ENCODE results near the gene GPSM1. TPM values are rescaled to one million over a fixed set of nuclear protein-coding genes. Genes with fewer than 3 reads are reported as not detected.

Gene GPSM1
- total and polyA plus RNA-seq, 2 experiments from 2014 or later = 25.5 to 30.0 TPM

Other genes with a start within 250 kb of the GPSM1 start
- 12.3 and 13.0 TPM in 2 replicates for gene NACC2, start 232.2 kb upstream of the GPSM1 start, total RNA-seq
- gene NACC2, start 232.2 kb upstream of the GPSM1 start, polyA plus RNA-seq = 7.1 and 11.0 TPM in 2 replicates
- gene TMEM250, start 208.7 kb upstream of the GPSM1 start, total RNA-seq = 32.9 and 37.8 TPM in 2 replicates
- gene TMEM250, start 208.7 kb upstream of the GPSM1 start, polyA plus RNA-seq = 45.3 and 47.6 TPM in 2 replicates
- not detected in 2 replicates for gene LHX3, start 122.4 kb upstream of the GPSM1 start, total RNA-seq
- gene LHX3, start 122.4 kb upstream of the GPSM1 start, polyA plus RNA-seq = not detected in 2 replicates
- 9.4 and 11.0 TPM in 2 replicates for gene QSOX2, start 81.7 kb upstream of the GPSM1 start, total RNA-seq
- 2.6 and 3.3 TPM in 2 replicates for gene QSOX2, start 81.7 kb upstream of the GPSM1 start, polyA plus RNA-seq
- 0.16 and 0.60 TPM in 2 replicates for gene CCDC187, start 23.4 kb upstream of the GPSM1 start, total RNA-seq
- gene CCDC187, start 23.4 kb upstream of the GPSM1 start, polyA plus RNA-seq = 0.23 and 0.75 TPM in 2 replicates
- 10.4 and 21.5 TPM in 2 replicates for gene DNLZ, start 36.2 kb downstream of the GPSM1 start, total RNA-seq
- 24.3 and 25.3 TPM in 2 replicates for gene DNLZ, start 36.2 kb downstream of the GPSM1 start, polyA plus RNA-seq
- 0.68 and 0.80 TPM in 2 replicates for gene CARD9, start 46.1 kb downstream of the GPSM1 start, total RNA-seq
- 1.5 and 2.5 TPM in 2 replicates for gene CARD9, start 46.1 kb downstream of the GPSM1 start, polyA plus RNA-seq
- 5.3 and 10.5 TPM in 2 replicates for gene SNAPC4, start 72.6 kb downstream of the GPSM1 start, total RNA-seq
- gene SNAPC4, start 72.6 kb downstream of the GPSM1 start, polyA plus RNA-seq = 6.3 and 8.7 TPM in 2 replicates
- 38.2 and 50.1 TPM in 2 replicates for gene ENTR1, start 83.1 kb downstream of the GPSM1 start, total RNA-seq
- gene ENTR1, start 83.1 kb downstream of the GPSM1 start, polyA plus RNA-seq = 33.5 and 43.6 TPM in 2 replicates
- gene PMPCA, start 83.1 kb downstream of the GPSM1 start, total RNA-seq = 45.1 and 45.8 TPM in 2 replicates
- gene PMPCA, start 83.1 kb downstream of the GPSM1 start, polyA plus RNA-seq = 85.7 and 87.3 TPM in 2 replicates
- gene INPP5E, start 112.3 kb downstream of the GPSM1 start, total RNA-seq = 5.3 and 6.0 TPM in 2 replicates
- gene INPP5E, start 112.3 kb downstream of the GPSM1 start, polyA plus RNA-seq = 7.1 and 12.9 TPM in 2 replicates
- 22.5 and 42.7 TPM in 2 replicates for gene SEC16A, start 155.5 kb downstream of the GPSM1 start, total RNA-seq
- gene SEC16A, start 155.5 kb downstream of the GPSM1 start, polyA plus RNA-seq = 42.0 and 45.4 TPM in 2 replicates
- 4.3 and 6.5 TPM in 2 replicates for gene NOTCH1, start 218.5 kb downstream of the GPSM1 start, total RNA-seq
- 5.3 and 8.3 TPM in 2 replicates for gene NOTCH1, start 218.5 kb downstream of the GPSM1 start, polyA plus RNA-seq